Cardiac fibroblast (primary cell): ENCODE results near the gene C17orf100.

Source experiments
- DNase-seq, 2 donors: peaks; one replicate each; pipeline versions ENCODE4 v3.0.0 to v3.0.0-alpha.2; 2010; ENCODE audit warnings: low read depth in 2 of 2
- H3K4me3 ChIP-seq, 2 donors: replicated peaks in 1 of 2; 1 replicate in 1 of 2; 2 replicates in 1 of 2; pipeline ENCODE4 v1.5.1; 2011; ENCODE audit warnings: low read depth in 2 of 2, low read length in 2 of 2, mild to moderate bottlenecking in 2 of 2, moderate library complexity in 1 of 2
- TF ChIP-seq, protein P1 (sequence below): IDR thresholded peaks from one replicate; pipeline ENCODE4 v1.5.1; 2011; ENCODE audit warnings: low read depth, mild to moderate bottlenecking, low read length, inconsistent platforms

Gene C17orf100

DNA sequence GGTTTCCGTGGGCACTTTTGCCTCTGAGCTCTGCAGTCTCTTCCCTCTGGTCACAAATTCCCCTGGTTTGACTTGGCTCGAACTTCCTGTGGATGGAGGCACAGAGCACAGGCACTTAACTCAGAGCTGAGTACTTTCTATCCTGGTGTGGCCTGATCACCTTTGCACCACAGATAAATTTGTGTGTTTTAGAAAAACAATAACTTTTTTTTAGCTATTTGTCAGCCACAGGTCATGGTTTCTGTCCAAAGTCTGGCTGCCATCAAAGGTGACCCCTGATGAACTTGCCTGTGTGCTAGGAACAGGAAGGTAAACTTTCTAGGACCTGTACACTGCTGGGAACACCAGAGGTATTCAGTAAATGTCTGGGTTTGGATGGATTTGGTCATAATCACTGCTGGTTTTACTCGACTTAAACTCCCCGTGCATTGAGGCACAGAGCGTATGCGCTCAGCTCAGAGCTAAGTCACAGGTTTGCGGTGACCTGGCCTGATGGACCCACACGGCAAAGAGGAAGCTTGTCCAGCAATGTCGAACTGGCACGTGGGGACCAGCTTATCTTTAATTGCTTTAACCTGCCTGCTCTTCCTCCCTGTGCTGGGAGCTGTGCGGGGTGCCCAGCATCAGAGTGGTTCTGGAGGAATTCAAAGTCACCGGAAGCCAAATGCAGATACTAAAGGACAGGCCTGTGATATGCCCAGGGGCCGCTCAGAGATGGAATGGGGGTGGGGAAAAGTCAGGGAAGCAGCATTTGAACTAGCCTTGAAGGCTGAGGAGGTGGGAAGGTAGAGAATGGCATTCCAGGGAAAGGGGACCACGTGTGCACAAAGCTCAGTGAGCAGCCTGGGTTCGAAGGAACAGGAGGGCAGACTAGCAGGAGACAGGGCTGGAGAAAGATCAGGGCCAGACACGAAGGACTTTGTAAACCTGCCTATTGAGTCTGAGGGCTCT is 48.7 kb downstream of the C17orf100 start:
- no peak for DNase-seq
- TF ChIP-seq, protein P1, sequence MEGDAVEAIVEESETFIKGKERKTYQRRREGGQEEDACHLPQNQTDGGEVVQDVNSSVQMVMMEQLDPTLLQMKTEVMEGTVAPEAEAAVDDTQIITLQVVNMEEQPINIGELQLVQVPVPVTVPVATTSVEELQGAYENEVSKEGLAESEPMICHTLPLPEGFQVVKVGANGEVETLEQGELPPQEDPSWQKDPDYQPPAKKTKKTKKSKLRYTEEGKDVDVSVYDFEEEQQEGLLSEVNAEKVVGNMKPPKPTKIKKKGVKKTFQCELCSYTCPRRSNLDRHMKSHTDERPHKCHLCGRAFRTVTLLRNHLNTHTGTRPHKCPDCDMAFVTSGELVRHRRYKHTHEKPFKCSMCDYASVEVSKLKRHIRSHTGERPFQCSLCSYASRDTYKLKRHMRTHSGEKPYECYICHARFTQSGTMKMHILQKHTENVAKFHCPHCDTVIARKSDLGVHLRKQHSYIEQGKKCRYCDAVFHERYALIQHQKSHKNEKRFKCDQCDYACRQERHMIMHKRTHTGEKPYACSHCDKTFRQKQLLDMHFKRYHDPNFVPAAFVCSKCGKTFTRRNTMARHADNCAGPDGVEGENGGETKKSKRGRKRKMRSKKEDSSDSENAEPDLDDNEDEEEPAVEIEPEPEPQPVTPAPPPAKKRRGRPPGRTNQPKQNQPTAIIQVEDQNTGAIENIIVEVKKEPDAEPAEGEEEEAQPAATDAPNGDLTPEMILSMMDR: no peak
- H3K4me3 ChIP-seq: no peak overlapping the region

DNA sequence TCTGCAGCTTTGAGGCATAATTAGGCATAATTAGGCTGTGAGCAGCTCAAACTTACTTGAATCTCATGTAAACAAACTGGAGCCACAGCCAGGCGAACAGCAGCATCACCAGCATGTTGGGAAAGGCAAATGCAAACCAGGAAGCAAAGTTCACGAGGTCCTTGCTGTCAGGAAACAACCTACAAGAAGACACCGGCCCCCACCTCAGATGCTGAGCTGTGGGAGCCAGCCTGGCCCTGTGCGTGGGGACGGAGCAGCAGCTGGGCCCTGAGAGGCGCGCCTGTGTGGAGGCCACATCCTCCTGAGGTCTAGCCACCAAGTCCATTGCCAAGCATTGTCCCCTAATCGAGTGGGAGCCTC is 49.4 kb downstream of the C17orf100 start:
- H3K4me3 ChIP-seq: no peak overlapping the region
- DNase-seq: no peak
- TF ChIP-seq, protein P1: no peak

DNA sequence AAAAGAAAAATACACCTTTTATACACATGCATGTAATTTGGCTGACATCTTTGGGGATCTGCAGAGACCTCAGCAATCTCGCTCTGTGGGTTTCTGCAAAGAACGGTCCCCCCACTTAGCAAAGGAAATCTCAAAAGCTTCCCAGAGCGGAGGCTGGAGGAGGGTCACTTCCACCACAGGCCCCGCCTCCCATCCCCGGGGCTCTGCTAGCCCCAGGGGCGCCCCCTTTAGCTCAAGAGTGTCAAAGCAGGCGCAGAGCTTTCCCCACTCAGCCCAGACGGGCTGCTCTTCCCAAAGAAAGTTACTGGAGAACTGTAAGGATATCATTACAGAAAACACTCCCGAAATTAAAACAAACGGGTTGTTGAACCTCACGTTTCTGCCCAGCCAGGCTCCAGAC is 50.2 kb downstream of the C17orf100 start:
- TF ChIP-seq, protein P1: peak; percentile 41
- H3K4me3 ChIP-seq: no peak overlapping the region
- peak; percentile 12 to 17 for DNase-seq

DNA sequence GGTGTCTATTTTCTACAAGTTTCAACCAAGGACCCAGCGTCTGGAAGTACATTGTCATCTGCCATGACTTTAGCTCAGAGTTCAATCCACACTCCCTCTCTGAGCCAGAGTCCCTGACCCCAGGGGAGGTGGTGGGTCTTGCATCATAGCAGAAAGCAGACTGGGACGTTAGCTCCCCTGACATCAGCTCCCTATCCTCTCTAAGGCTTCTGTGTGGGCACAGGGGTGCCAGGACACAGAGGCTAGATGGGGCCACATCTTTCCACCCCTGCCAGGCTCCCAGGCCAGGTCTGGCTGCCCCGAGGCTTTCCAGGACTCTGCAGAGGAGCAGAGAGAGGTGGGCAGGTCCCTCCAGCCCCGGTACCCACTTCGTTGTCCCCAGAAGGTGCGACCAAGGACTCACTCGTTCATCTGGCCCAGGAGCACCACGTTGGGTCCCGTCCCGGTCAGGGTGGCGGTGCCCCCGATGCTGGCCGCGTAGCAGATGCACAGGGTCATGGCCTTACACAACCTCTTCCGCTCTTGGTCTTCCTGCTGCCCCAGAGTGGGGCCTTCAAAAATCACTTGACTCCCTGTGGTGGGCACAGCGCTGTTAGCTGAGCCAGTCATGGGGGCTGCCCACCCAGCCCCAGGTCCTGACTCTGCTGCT is 51.1 kb downstream of the C17orf100 start:
- no peak for DNase-seq
- no peak overlapping the region for H3K4me3 ChIP-seq
- TF ChIP-seq, protein P1: no peak
